Mesothelial cell of epicardium (in vitro differentiated cells): ENCODE data around the gene GRID1. TPM values are rescaled to one million over a fixed set of nuclear protein-coding genes. Genes with fewer than 3 reads are reported as not detected.

Experiments
- DNase-seq, 2 experiments: peaks; one replicate each; pipeline ENCODE4 v3.0.0; 2021; ENCODE audit warnings: low spot score in 2 of 2; ENCODE audit not compliant: unreplicated experiment in 2 of 2
- H3K27ac Mint-ChIP-seq: 2 replicates; pipeline ENCODE4 v1.8.0; 2021; ENCODE audit warnings: mixed read lengths
- H3K27me3 Mint-ChIP-seq: 2 replicates; pipeline ENCODE4 v1.8.0; 2021; ENCODE audit warnings: low read depth, mixed read lengths
- H3K36me3 Mint-ChIP-seq: 2 replicates; pipeline ENCODE4 v1.8.0; 2021; ENCODE audit warnings: mixed read lengths
- H3K4me1 Mint-ChIP-seq: 2 replicates; pipeline ENCODE4 v1.8.0; 2021; ENCODE audit warnings: mixed read lengths
- H3K4me3 Mint-ChIP-seq: 2 replicates; pipeline ENCODE4 v1.8.0; 2021; ENCODE audit warnings: mild to moderate bottlenecking, moderate library complexity, mixed read lengths
- H3K9me3 Mint-ChIP-seq: 2 replicates; pipeline ENCODE4 v1.8.0; 2021; ENCODE audit warnings: mixed read lengths
- CTCF ChIP-seq: fragments of 200-600 bp; sonication (generic); IDR thresholded peaks from one replicate; pipeline ENCODE4 v1.5.0; 2021; ENCODE audit warnings: antibody characterized with exemption; ENCODE audit not compliant: unreplicated experiment
- total RNA-seq: library from RNA; stranded (reverse); gene quantifications from 3 replicates; pipeline ENCODE4 v1.2.1, GENCODE V29; 2021

The GRID1 gene
- total RNA-seq, 1 donor from 2014 or later = 0.22 TPM

GRCh38 chr10:85786401-85786899 is 580.1 kb downstream of the GRID1 start:
- H3K9me3 Mint-ChIP-seq = no peaks in the 10 kb centered on the region
- DNase-seq = no peak
- TF ChIP-seq CTCF = no peak
- H3K4me3 Mint-ChIP-seq = no peak overlapping the region
- H3K27me3 Mint-ChIP-seq = no peaks in the 10 kb centered on the region
- no peaks in the 10 kb centered on the region for H3K36me3 Mint-ChIP-seq
- H3K4me1 Mint-ChIP-seq = peaks cover 20% of the 10 kb centered on the region
- no peak overlapping the region for H3K27ac Mint-ChIP-seq

GRCh38 chr10:85784792-85785191 is 581.8 kb downstream of the GRID1 start:
- Mint-ChIP-seq H3K27me3 (no peaks in the 10 kb centered on the region), H3K4me3 (no peak overlapping the region), H3K4me1 (peaks cover 21% of the 10 kb centered on the region)

GRCh38 chr10:85781404-85781803 is 585.2 kb downstream of the GRID1 start:
- no peak for TF ChIP-seq CTCF
- DNase-seq = no peak
- no peak overlapping the region for H3K27ac Mint-ChIP-seq
- peaks cover 8% of the 10 kb centered on the region for H3K4me1 Mint-ChIP-seq
- H3K9me3 Mint-ChIP-seq = no peaks in the 10 kb centered on the region
- no peaks in the 10 kb centered on the region for H3K36me3 Mint-ChIP-seq
- H3K4me3 Mint-ChIP-seq = no peak overlapping the region
- no peaks in the 10 kb centered on the region for H3K27me3 Mint-ChIP-seq

More at GRCh38 chr10:85784792-85785191, 581.8 kb downstream of the GRID1 start:
- no peak for DNase-seq
- TF ChIP-seq CTCF = no peak
- Mint-ChIP-seq H3K9me3 (no peaks in the 10 kb centered on the region), H3K27ac (no peak overlapping the region), H3K36me3 (no peaks in the 10 kb centered on the region)

GRCh38 chr10:85778074-85778473 is 588.5 kb downstream of the GRID1 start:
- TF ChIP-seq CTCF = no peak
- Mint-ChIP-seq H3K4me1 (peaks cover 8% of the 10 kb centered on the region), H3K4me3 (no peak overlapping the region), H3K36me3 (no peaks in the 10 kb centered on the region), H3K9me3 (peaks cover 4% of the 10 kb centered on the region), H3K27me3 (no peaks in the 10 kb centered on the region), H3K27ac (no peak overlapping the region)
- no peak for DNase-seq

- Mint-ChIP-seq H3K4me3 (no peak overlapping the region), H3K9me3 (peaks cover 18% of the 10 kb centered on the region), H3K4me1 (no peaks in the 10 kb centered on the region), H3K27me3 (no peaks in the 10 kb centered on the region), H3K36me3 (no peaks in the 10 kb centered on the region), H3K27ac (no peak overlapping the region)
- DNase-seq = no peak
- TF ChIP-seq CTCF = no peak
These were observed 598.7 kb downstream of the GRID1 start for GRCh38 chr10:85767891-85768290.

- no peak overlapping the region for H3K4me3 Mint-ChIP-seq
- DNase-seq = no peak
- no peaks in the 10 kb centered on the region for H3K4me1 Mint-ChIP-seq
- TF ChIP-seq CTCF = no peak
- H3K27me3 Mint-ChIP-seq = no peaks in the 10 kb centered on the region
- H3K36me3 Mint-ChIP-seq = no peaks in the 10 kb centered on the region
- H3K9me3 Mint-ChIP-seq = peaks cover 6% of the 10 kb centered on the region
- no peak overlapping the region for H3K27ac Mint-ChIP-seq
These were observed 602.5 kb downstream of the GRID1 start for GRCh38 chr10:85764108-85764507.
